Upper lobe of left lung (tissue), 4 donors: ENCODE data around the gene FMC1.

Experiments used
- POLR2AphosphoS5 ChIP-seq, 2 donors: sonication (generic); formaldehyde crosslinking; IDR thresholded peaks; one replicate each; pipeline ENCODE4 v1.5.1; 2017; ENCODE audit warnings: antibody characterized with exemption in 2 of 2
- TF ChIP-seq, protein P1 (sequence below), 6 experiments: fragments of 450-650 bp in 4 of 6; fragments of 200-600 bp in 2 of 6; sonication (generic) in 2 of 6; IDR thresholded peaks; one replicate each; pipeline ENCODE4 v1.5.1; 2016 to 2019; ENCODE audit warnings: antibody characterized with exemption in 6 of 6

DNA sequence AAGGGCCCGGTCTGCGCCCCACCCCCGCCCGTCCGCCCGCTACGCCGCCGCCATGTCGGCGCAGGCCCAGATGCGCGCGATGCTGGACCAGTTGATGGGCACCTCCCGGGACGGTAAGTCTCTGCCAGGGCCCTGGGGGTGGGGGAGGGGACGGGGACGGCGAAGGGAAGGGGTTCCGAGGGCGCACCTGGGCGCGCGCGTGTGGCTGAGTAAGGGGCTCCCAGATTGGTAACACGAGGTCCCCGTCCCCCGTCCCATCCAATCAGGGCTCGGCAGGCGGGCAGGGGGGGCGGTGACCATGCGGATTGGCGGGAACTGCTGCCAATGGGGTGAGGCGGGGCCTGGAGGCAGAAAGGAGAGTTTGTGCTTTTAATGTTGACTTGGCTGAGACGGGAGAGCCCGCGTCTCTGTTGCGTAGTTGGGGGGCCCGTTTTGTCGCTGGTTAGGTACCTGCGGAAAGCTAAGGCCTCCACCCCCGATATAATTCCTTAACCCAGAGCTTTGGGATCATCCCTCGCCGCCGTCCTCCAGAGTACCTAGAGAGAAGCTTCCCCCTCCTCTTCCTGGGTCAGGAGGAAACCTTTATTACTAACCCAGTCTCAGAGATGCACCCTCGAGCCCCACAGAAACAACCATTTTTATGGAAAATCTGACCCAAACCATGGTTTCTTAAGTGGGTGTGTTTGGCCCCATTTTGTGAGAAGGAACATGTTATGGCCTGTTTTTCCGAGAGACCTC lies 19.2 kb downstream of the FMC1 start:
- TF ChIP-seq POLR2AphosphoS5 (IDR thresholded peaks at IDR 0.05), result peak in 1 of 2 donors; percentile 81
- TF ChIP-seq, protein P1, sequence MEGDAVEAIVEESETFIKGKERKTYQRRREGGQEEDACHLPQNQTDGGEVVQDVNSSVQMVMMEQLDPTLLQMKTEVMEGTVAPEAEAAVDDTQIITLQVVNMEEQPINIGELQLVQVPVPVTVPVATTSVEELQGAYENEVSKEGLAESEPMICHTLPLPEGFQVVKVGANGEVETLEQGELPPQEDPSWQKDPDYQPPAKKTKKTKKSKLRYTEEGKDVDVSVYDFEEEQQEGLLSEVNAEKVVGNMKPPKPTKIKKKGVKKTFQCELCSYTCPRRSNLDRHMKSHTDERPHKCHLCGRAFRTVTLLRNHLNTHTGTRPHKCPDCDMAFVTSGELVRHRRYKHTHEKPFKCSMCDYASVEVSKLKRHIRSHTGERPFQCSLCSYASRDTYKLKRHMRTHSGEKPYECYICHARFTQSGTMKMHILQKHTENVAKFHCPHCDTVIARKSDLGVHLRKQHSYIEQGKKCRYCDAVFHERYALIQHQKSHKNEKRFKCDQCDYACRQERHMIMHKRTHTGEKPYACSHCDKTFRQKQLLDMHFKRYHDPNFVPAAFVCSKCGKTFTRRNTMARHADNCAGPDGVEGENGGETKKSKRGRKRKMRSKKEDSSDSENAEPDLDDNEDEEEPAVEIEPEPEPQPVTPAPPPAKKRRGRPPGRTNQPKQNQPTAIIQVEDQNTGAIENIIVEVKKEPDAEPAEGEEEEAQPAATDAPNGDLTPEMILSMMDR (IDR thresholded peaks at IDR 0.05), result no peak
